Frontal cortex (tissue), 4 donors: Measurements from ENCODE around the gene HSBP1L1. TPM values are rescaled to one million over a fixed set of nuclear protein-coding genes. Genes with fewer than 3 reads are reported as not detected.

Experiments used
- DNase-seq, 2 donors: peaks; one replicate each; pipeline ENCODE4 v3.0.0; 2012; ENCODE audit warnings: low spot score in 2 of 2
- FAIRE-seq: peaks from 2 replicates; lab custom pipeline; 2012; peaks lifted over from hg19 to GRCh38; lab: Jason Lieb, UNC
- total RNA-seq: library from RNA; depleted of rRNA; stranded (reverse); fragments of >200 nt; gene quantifications from one replicate; pipeline ENCODE4 v1.2.3, GENCODE V29; 2014
- donor health status: control.
- donor health status: control.
- donor health status: control.

HSBP1L1 gene
- 0.82 TPM for total RNA-seq

GRCh38 chr18:79964330-79965118, at the start of gene HSBP1L1:
HSBP1L1 (plus strand) TSS chr18:79964643; CDS start chr18:79964736, 93 bp downstream.
- DNase-seq (peak; percentile 65 to 73), FAIRE-seq (no peak)

DNA sequence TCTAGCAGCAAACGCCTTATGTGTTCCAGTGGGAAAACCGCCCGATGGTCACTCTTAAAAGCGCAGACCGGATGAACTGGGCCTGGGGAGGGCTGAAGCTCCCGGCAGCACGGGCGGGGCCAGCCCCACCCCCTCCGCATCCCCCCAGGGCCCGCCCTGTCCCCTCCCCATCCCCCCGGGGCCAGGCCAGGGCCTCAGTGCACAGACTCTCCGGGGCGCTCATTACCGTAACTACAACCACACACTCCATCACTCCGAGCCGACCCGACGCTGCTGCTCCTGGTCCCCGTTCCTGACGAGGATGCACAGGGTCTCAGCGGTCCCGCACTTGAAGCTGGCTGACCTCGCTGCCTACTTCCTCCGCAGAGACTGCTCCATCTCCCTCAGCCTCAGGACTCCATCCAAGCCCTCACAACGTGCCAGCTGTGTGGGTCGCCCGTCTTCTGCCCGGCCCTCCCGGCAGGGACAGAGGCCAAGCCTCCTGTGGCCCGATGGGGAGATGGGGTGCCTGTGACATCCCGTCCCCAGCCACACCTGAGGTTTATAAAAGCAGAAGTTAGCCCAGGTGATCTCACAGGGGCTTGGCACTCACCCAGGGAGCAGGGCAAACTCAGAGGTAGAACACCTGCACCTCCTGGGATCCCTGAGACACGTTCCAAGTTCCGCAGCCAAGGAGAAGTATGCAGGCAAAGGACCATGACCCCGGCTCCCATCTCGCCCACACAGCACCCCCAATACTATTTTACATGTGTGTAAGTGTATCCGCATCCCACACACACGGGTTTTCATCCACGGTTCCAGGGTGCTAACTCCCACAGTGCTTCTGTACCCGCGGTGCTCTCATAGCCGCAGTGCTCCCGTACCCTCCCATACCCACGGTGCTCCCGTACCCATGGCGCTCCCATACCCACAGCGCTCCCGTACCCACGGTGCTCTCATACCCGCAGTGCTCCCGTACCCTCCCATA, 49.0 kb upstream of the HSBP1L1 start:
- DNase-seq: no peak
- no peak for FAIRE-seq

DNA sequence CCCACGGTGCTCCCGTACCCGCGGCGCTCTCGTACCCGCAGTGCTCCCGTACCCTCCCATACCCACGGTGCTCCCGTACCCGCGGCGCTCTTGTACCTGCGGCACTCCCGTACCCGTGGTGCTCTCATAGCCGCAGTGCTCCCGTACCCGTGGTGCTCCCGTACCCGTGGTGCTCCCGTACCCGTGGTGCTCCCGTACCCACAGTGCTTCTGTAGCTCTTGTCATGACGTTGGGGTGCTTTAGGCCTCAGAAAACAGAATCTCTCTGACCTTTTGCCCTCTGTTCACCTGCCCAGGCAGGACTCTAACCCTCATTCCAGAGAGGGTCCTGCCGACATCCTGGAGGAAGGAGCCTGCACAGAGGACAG, 48.3 kb upstream of the HSBP1L1 start:
- FAIRE-seq (no peak), DNase-seq (no peak)

- DNase-seq: no peak
- no peak for FAIRE-seq
Measured at GRCh38 chr18:79916546-79917168, 47.8 kb upstream of the HSBP1L1 start.

DNA sequence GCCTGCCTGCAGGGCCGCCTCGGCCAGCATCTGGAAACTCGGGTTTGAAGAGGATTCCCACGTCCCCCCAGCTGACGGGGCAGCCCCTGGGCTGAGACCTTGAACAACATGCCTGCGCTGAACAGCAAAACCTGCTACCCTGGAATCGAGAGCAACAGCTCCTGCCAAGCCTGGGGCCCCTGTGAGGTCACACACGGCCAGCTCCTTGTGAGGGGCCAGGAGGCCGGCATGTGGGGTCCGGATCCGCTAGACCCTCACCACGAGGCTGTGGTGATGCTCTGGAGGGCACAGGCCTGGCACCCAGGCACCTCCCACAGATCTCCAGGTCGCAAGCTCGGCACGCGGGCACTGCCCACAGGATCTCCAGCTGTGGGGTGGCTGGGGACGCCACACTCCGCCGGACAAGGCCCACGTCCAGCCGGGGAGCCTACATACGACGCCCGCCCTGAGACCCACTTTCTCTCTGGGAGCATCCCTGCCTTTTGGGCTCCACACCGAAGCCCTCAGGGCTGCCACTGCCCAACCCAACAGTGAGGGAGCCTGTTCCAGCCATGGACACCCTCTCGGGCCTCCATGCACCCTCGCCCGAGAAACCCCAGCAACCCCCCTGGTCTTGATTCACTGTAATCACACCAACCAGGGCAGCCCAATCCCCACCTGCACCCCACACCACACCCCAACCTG, 47.1 kb upstream of the HSBP1L1 start:
- DNase-seq (no peak), FAIRE-seq (no peak)

DNA sequence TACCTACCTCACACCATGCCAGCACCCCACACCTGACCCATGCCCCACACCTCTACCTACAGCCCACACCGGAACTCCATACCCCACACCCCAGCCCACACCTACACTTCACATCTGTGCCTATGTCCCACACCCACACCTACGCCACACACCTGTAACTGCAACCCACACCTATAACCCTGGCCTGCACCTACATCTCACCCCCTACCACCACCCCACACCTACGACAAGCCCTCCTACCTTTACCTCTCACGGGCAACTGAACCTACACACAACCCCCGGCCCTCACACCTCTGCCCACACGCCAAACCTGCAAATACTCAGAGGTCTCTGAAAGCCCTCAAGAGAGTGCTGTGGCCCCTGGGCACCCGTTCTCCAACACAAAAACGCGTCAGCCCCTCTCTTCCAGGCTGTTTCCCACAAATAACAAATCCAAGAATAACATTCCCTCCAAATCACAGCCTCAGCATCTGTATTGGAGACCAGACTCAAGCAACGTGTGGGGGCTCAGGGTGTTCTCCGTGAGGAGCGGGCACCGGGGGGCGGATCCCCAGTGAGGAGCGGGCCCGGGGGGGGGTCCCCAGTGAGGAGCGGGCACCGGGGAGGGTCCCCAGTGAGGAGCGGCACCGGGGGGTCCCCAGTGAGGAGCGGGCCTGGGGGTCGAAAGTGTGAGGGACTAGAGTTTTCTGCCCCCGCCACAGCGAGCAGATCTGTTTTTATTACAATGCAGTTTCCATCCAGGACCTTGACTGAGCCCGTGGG, 46.4 kb upstream of the HSBP1L1 start:
- no peak for FAIRE-seq

DNA sequence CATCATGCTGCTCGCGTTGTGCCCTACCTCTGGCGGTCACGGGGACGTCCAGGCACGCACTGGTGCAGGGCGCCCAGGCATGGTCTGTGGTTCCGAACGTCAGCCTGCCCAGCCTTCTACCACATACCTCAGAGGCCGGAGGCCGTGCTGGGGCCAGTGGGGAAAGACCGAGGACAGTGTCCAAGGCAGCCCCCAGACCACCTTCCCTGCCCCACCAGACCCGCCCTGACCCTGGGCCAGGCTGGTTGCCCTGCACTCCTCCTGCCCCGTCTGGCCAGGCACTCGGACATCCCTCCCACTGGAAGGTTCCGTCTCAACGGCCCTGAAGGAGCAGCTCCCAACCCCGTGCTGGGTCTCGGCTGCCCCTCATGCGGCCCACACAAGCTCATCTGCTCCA, 45.8 kb upstream of the HSBP1L1 start:
- FAIRE-seq (no peak), DNase-seq (no peak)

More for the DNA sequence above, 46.4 kb upstream of the HSBP1L1 start:
- DNase-seq: no peak

DNA sequence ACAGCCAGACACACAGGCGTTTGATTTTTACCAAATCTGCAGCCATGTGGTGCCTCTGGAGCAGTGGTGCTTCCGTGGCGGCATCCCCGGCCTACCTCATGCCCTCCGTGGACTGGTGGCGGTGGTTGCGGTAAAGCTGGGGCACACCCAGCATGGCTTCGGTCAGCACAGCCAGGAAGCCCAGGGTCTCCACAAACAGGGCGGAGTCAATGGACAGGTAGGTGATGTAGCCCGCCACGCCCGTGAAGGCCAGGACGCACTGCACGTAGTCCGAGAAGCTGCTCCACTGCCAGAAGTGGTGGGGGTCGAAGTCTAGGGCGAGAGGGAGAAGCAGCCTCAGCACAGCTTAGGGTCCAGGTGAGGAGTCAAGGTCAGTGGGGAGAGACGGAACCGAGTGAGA, 45.4 kb upstream of the HSBP1L1 start:
- FAIRE-seq: no peak
- DNase-seq: no peak

GRCh38 chr18:79921984-79922965, 42.2 kb upstream of the HSBP1L1 start:
- no peak for FAIRE-seq
- DNase-seq: no peak

GRCh38 chr18:79922971-79923411, 41.5 kb upstream of the HSBP1L1 start:
- FAIRE-seq (no peak), DNase-seq (no peak)

DNA sequence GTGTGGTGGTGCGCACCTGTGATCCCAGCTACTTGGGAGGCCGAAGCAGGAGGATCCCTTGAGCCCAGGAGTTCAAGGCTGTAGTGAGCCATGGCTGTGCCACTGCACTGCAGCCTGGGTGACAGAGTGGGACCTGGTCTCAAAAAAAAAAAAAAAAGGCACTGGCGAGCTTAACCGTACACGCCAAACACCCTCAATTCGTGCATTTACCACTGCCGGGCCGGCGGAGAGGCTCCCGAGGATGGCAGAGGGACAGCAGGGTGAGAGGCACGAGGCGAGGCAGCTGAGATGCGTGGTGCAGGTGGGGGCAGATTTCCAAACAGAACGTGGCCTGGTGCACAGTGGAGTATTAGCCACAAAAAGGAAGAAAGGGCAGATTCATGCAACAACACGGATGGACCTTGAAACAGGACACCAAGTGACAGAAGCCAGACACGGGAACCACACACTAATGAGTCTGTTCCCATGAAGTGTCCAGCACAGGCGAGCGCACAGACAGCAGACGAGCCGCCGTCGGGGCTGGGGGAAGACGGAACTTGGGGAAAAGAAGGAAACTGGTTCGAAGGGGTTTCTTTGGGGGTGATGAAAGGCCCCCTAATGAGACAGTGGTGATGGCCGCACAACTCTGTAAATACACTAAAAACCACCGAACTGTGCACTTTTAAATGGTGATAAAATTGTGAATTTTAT, 40.4 kb upstream of the HSBP1L1 start:
- FAIRE-seq: no peak
- no peak for DNase-seq

- no peak for DNase-seq
- no peak for FAIRE-seq
Measured at GRCh38 chr18:79924814-79925731, 39.4 kb upstream of the HSBP1L1 start.

GRCh38 chr18:79926306-79926705, 38.1 kb upstream of the HSBP1L1 start:
- DNase-seq (no peak), FAIRE-seq (no peak)

GRCh38 chr18:79926715-79927606, 37.5 kb upstream of the HSBP1L1 start:
- no peak for FAIRE-seq
- DNase-seq: no peak
